Anterior cingulate cortex (tissue), 58 donors: ENCODE data around the gene MSI2.

Source experiments
- DNase-seq, 58 donors: peaks; one replicate each; lab custom pipeline; 2025; lab: John Stamatoyannopoulos, UW

MSI2 gene

DNA sequence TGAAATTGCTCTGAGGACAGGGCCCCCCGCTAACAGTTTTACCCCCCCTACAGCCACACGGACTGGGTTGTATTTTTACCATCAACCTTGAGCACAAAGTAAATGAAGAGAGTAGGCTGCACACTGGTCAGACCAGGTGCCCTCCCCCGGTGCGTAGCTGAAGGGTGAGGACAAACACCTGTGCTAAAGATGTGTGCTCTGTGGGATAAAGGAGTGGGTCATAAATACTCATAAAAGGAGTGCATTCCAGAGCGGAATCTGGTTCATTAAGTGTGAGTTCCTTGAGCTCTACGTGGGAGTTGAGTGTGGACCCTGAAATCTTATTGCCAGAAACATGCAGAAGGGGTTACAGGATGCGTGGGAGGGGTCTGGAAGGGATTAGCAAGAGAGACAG lies 271.7 kb downstream of the MSI2 start:
- no peak for DNase-seq

DNA sequence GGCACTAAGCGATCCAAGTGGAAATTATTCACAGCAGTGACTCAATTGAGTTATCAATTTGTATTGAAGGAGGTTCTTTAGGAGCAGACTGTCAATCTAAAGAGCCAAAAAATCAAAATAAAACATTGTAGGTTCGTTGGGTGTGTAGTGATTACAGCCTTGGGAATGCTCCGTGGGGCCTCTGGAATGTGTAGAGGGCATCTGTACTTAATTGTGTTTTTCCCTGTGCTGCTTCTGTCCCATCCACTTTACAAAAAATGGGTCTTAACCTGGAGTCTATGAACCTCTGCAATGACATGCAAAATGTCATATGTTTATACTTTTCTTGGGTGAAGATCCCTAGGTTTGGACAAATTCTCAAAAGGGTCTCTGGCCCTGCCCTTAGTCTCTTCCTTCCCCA lies 273.7 kb downstream of the MSI2 start:
- DNase-seq = no peak

DNA sequence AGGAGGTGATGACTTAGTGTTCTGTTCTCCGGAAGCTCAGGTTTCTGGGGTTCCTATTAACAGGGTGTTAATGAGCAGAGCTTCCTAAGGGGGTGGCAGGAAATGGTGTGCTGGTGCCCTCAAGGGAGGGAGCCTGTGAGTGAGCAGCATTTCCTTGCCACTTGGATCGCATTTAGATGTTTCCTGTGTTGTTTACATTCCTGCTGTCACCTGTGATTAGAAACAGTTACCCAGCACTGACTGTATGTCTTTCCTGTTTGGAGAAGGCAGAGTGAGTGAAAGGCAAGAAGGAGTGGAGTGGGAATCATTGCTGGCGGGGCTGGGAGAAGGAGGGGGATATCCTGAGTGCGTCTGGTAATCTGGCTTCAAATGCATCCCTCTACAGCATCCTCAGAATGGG lies 274.2 kb downstream of the MSI2 start:
- no peak for DNase-seq

DNA sequence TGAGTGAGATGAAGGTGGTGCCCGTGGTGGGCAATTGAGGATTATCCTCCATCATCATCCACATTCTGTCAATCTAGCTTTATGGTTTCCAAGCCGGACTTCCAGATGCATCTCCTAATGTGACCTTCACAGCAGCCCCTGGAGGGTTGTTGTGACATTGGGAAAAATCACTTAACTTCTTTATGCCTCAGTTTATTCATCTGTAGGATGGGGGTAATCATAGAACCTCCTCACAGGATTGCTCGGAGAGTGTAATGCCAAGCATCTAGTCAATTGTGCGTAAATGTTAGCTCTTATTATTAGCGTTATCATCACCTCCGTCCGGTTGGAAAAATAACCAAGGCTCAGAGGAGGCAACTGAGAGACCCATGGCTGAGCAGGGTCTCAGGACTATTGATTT lies 274.8 kb downstream of the MSI2 start:
- no peak for DNase-seq

DNA sequence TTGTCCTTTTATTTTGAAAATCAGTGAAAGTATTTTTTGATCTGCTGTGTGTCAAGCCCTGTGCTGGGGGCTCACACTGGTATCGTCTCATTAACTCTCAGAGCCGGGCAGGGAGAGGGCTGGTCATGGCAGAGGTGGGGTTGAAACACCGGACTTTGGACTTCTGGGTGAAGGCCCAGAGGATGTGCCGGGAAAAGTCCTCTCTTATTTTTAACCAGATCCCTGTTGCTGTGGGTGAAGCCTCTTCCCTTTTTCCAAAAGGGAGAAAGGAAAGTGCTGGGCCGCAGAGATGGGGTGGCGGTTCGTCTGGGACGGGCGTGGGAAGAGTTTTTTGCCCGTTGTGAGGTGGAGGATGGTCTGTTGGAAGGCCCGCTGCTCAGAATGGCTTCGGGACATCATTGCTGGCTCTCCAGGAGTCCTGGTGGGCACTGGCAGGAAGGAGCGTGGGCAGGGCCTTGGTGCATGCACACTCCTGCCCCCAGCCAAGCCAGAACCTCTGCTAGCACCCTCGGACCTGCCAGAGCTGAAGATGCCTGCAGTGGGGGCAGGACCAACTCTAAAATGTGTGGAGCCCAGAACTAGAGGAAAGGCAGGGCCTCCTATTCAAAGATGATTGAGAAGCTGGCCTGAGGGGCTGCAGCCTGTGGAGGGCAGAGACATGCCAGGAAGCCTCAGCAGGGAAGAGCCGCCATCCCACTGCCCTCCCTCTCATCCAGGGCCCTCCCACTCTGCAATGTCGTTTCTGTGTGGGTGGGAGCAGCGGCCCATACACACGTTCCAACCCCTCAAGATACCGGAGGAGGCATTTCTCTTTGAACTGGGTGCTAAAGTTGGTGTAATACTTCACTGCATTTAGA lies 275.6 kb downstream of the MSI2 start:
- DNase-seq = no peak

DNA sequence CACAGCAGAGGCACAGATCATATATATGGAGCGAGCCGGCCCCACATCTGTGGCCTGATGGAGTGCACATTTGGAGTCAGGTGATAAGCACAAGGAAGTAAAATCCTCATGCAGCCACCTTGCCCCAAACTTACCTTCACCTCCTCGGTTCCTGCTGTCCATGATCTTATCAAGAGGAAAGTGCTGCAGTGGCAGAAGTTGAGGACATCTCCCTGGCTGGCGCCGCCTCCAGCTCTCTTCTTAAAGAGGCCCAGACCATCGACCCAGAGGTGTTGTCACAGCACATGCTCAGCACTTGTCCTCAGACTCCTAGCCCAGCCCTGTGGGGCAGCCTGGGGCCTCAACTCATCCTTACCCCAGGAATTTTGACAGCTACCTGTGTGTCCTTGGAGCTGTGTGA lies 276.2 kb downstream of the MSI2 start:
- no peak for DNase-seq

DNA sequence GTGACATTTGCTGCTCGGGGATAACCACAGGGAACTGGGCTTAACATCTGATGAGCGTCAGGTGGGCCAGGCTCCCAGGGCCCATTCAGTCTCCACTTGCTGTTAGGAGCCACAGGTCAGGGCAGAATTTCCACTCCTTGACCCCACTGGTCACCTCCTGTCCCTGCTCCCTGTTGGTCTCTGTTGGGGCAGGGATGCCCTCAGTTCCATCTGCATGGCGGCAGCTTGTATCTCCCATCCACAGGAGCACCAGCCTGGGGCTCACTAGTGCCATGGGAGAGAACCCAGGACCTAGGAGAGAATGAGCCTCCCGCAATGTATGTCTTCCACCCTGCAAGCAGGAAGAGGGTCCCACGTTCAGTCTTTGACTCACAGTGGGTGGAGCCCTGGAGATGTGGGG lies 276.6 kb downstream of the MSI2 start:
- DNase-seq = no peak

DNA sequence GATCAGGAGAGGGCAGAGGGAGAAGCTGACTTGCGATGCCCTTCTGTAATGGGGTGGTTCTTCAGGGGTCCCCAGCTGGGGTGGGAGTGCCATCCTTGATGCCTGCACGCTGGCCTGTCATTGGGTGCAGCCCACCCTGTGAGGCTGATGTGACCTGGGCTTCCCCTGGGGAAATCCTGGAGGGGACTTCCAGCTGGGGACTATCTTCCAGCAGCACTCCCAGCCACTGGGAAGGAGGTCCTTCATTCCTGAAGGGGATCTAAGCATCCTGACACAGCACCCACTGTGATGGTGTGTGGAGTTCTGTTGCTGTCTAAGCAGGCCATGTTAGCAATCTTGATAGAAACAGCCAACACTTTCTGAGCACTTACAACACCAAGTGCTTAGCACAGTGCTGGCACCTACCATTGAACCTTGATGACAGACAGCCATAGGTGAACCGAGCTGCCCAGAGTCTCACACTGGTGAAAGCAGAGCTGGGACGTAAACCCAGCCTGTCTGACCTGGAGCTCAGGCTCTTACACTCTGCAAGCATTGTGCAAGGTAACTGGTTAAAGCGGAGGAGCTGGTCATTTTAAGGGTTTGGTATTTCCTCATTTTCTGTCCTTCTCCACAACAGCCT lies 277.5 kb downstream of the MSI2 start:
- no peak for DNase-seq

DNA sequence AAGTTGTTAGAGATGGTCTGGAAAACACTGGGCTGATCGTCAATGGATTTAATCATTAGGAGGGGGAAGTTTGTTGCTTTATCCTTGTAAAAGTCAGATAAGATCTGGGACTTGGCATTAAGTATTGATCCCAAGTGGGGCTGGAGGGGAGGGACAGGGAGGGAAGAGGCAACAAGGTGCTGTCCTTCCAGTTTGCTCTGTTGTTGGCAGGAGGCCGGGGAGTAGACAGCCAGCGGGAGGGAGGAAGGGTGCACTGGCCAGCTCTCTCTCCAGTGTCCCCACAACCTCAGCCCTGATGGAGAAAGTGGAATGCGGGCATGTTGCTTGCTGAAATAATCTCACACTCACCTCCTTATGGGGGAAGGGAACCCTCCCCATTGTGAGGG lies 278.5 kb downstream of the MSI2 start:
- DNase-seq = no peak

DNA sequence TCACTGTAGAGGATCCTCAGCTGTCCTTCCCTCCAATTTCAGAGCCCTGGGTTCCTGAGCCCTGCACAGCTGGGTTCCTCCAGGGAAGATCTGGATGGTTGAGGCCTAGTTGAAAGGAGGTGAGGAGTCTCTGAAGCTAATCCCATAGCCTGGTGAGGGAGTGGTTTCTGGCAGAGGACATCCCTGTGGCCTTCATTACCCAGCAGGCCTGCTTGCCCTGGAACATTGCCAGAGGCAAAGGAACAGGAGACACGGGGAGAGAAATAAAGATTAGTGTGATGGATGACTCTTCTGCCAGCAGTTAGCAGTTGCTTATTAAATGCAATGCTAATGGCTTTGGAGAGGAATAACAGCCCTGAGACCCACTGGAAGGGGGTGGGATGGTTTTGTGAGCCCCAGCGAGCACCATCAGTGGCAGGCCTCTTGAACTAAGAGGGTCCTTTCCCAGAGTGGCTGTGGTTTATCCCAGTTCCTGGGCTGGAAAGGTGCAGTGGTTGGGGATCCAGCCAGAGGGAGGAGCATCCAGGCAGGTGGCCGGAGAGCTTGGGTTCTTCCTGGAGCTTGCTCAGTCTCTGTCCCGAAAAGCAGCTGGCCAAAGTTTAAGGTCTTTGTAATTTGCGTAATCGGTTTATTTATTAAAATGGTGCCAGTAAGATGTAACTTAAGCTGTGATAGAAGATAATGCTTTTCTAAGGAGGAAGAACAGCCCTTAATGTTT lies 279.1 kb downstream of the MSI2 start:
- no peak for DNase-seq

DNA sequence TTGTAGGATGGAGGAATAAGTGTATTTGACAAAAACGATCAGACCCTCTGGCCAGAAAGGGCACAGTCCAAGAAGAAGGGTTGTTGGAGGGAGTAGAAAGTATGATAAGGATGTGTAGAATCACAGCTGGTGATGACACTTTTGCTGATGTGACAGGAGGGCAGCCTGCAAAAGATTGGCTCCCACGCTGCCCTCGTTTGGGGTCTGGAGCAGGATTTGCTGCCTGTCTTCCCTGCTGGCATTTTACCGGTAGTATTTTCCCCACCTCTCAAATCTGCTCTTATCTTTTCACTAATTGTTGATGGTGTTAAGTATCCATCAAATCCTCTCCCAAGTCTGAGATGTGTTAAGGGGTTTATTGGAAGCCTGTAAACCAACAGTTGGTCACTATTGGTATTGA lies 280.0 kb downstream of the MSI2 start:
- no peak for DNase-seq

DNA sequence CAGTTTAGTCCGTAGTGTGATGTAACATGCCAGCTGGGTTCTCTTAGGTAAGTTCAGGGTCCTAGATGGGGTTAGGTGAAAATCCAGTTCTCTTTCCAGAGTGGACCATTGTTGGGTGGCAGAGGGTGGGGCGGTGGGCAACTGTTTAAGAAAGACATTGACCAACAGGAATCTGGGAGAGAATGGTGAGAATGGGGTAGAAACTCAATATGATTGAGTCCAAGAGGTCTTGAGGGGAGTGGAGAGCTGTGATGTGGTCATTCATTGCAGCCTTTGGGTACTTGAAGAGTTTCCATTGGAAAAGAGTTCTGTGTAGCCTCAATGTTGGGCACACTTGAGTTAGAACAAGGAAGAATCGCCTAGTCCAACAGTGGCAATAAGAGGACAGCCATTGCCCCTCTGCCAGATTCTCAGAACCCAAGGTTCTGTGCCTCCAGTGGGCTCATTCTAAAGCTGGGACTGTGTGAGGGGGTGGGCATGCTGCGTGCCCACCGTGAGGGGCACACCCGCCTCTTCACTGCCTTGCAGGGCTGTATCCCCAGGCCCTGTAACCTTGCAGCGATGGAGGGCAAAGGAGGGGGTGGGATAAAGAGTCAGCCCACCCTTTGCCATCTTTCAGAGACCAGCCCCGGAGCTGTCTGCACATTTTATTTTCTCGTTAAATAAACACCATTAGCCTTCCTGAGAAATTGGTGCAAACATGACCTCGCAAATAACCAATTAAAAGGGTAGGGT lies 280.6 kb downstream of the MSI2 start:
- no peak for DNase-seq

DNA sequence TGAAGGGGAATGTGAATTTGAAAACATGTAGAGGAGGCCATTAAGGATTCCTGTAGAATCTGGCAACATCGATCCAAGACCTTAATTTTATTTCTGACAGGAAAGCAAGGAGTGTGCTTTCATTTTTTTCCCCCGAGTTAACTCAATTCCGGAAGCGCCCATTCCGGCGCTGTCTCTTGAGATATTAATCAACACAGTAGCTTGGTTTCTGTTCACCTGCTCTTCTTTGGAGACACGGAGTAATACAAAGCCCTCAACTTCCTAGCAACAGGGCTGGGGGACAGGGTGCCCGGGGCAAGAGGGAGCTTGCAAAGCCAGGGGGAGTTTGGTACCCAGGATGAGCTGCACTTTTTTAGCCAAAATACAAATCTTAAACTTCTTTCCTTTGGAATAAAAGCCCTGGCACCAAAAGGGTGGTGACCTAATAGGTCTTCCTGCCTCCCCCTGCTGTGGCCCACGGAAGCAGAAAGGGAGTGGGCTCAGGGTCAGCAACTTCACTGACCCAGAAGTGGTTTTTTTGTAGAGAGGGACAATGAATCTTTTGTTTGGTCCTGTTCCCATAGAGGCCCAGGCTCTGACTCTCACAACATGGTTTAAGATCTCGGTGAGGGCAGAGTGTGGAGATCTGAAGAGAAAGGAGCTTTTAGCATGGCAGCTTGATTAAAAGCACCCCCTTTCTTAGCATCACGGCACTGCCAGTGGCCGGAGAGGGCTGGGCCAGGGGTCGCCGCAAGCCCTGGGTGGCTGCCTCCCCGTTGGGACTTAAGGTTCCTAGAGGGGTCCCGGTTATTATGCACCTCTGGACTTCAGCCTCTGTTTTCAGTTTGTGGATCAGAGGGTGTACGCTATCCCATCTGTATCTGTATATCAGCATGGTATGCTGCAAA lies 281.4 kb downstream of the MSI2 start:
- DNase-seq = no peak

DNA sequence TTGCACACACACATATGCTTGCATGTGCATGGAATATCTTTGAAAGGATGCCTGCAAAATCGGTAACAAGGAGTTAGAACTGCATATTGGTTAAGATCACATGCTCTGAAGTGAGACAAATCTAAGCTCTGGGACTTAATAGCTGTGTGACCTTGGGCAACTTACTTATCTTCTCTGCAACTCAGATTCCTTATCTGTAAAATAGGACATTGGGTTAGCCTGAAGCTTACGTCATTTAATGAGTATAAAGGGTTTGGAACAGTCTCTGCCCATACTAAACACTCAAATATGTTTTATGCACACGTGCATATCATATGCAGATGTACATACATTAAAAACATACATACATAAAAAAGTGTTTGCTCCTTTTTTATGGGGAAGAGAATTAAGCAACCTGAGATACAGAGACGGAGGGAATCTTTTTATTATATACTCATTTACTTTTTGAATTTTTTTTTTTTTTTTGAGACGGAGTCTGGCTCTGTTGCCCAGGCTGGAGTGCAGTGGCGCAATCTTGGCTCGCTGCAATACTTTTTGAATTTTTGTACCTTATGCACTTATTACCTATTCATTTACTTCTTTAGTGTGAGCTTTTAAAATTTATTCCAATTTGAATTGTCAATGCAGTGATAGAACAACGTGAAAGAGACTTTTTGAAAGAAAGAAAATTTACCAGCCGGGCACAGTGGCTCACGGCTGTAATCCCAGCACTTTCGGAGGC lies 282.6 kb downstream of the MSI2 start:
- DNase-seq = no peak

DNA sequence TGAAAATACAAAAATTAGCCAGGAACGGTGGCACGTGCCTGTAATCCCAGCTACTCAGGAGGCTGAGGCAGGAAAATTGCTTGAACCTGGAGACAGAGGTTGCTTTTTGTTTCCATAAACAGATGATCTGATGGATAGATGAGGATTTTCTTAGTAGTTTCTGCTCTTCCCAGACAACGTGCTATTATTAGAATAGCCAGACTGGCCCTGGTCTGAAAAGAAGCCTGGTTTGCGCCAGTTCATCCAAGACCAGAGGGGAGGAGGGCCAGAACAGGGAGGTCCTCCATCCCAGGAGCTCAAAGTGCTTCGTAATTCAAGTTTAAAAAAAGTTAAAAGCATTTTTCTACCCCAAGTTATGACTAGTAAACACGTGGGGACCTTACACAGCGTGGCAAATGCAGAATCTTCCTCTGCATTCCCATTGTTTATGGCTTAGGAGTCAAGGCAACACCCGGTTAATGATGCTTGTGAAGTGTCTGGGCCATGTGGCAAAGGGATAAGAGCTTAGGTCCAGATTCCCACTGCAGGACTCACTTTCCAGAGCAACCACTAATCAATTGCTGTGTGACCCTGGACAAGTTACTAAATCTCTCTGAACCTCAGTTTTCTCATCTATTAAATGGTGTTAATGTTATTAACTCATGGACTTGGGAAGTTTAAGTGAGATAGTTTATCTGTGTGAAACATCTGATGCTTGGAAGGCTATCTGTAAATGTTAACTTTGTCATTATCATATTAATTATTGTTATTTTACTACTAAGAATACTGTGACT lies 283.4 kb downstream of the MSI2 start:
- DNase-seq = no peak

DNA sequence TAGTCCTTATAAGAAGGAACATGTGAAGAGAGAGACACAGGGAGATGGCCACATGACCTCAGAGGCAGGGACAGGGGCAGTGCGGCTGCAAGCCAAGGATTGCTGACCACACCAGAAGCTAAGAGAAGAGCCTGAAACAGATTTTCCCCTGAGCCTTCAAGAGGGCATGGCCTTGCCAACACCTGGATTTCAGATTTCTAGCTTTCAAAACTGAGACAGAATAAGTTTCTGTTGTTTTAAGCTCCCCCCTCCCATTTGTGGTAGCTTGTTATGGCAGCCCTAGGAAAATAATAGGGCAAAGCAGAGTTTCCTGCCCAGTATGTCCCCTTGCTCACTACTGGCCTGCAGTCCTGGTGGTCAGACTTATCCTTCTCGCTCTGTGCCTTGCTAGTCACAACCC lies 284.3 kb downstream of the MSI2 start:
- no peak for DNase-seq

DNA sequence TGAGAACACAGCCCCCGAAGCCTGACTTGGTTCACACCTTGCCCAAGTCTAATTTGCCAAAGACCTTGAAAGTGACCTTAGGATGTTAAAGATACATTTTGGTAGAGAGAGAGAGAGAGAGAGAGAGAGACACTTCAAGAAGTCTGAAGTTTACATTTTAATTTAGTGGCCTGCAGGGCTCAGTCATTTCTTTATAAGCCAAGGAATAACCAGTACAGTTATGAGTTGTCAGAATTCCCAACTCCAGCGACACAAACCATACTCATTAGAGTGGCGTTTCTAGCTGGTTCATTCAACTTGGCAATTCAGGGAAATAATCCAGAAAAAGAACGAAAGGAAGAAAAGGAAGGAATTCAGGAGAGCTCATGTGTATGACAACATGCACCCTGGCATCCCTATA lies 284.7 kb downstream of the MSI2 start:
- DNase-seq = no peak
